ENCODE measurements around the gene STX11. TPM values are rescaled to one million over a fixed set of nuclear protein-coding genes. Genes with fewer than 3 reads are reported as not detected.

The STX11 gene
- total and polyA plus RNA-seq, 10 of the 15 experiments (the other 5 are each of a cell fraction or from before 2014, with no cell fraction given): 0.66 to 38.1 (median 19.8) TPM

GRCh38 chr6:144190080-144190479 lies 39.8 kb downstream of the STX11 start:
- Histone ChIP-seq H3K79me2 (ENCODE audit: control insufficient read depth, insufficient read depth, low read length) (no peaks in the 10 kb centered on the region), H3K9ac (ENCODE audit: control insufficient read depth, insufficient read depth, low read length) (no peak overlapping the region), H3K4me3 (no peak overlapping the region), H3K4me1 (ENCODE audit: control insufficient read depth, insufficient read depth, low read length) (no peaks in the 10 kb centered on the region), H4K20me1 (ENCODE audit: control insufficient read depth, insufficient read depth) (no peaks in the 10 kb centered on the region), H3K27me3 (replicated peaks in 1 of 2; ENCODE audit: control insufficient read depth in 2 of 2, insufficient read depth in 2 of 2, low read length in 1 of 2) (no peaks in the 10 kb centered on the region), H2AFZ (ENCODE audit: control insufficient read depth, low read depth, low read length) (no peak overlapping the region), H3K27ac (ENCODE audit: control insufficient read depth, insufficient read depth) (no peak overlapping the region), H3K36me3 (ENCODE audit: control insufficient read depth in 2 of 2, insufficient read depth in 2 of 2, low read length in 1 of 2) (peaks cover 12 to 18% of the 10 kb centered on the region in 2 experiments; a peak in 3 of 4 replicates), H3K4me2 (ENCODE audit: control insufficient read depth, insufficient read depth) (no peak overlapping the region), H3K9me3 (replicated peaks; ENCODE audit: control insufficient read depth, insufficient read depth, low read length) (no peaks in the 10 kb centered on the region; the same call in 1 of the 3 replicates)
- intact Hi-C loops (cut with micrococcal nuclease; ENCODE audit: unreplicated experiment): no loop called here
- CTCF ChIA-PET: interaction anchor here (1.0 to 1.7 kb wide), 3 partner anchors 9 to 84 kb away, joined by 3 to 5 read pairs (median 4); no protein-coding TSS in a partner anchor
- no peak for TF ChIP-seq FOS (IDR thresholded peaks at IDR 0.05; ENCODE audit: borderline replicate concordance, extremely low read depth, insufficient read length)
- TF ChIP-seq HSF1 (IDR thresholded peaks at IDR 0.05; ENCODE audit: low read depth, low read length): no peak
- no peak for TF ChIP-seq NR2C2 (IDR thresholded peaks at IDR 0.05; ENCODE audit: borderline replicate concordance, control insufficient read depth, insufficient read length, low read depth)
- TF ChIP-seq TCF7 (IDR thresholded peaks at IDR 0.05; ENCODE audit: borderline replicate concordance): no peak
- TF ChIP-seq YY1 (IDR thresholded peaks at IDR 0.05; ENCODE audit: low read depth, low read length): no peak
- TF ChIP-seq TCF3 (IDR thresholded peaks at IDR 0.05; ENCODE audit: borderline replicate concordance, insufficient read depth, low read depth, low read length): no peak
- no peak for TF ChIP-seq GABPA (IDR thresholded peaks at IDR 0.05; ENCODE audit: low read depth)
- no peak for TF ChIP-seq SP1 (IDR thresholded peaks at IDR 0.05; ENCODE audit: low read depth, low read length)
- TF ChIP-seq E2F8 (IDR thresholded peaks at IDR 0.05; ENCODE audit: low read depth, partially characterized antibody): no peak
- TF ChIP-seq IKZF2 (IDR thresholded peaks at IDR 0.05): no peak
- no peak for TF ChIP-seq SMAD1 (IDR thresholded peaks at IDR 0.05; ENCODE audit: low read depth, partially characterized antibody)
- TF ChIP-seq TCF12 (IDR thresholded peaks at IDR 0.05; ENCODE audit: low read depth, low read length): no peak
- no peak for TF ChIP-seq HCFC1 (IDR thresholded peaks at IDR 0.05; ENCODE audit: low read length)
- TF ChIP-seq MTA3 (IDR thresholded peaks at IDR 0.05; ENCODE audit: borderline replicate concordance, low read length): no peak
- in situ Hi-C loops (cut with MboI): no loop called here
- no peak for FAIRE-seq
- POLR2A ChIA-PET: no interaction called here
- SMC1A ChIA-PET (ENCODE audit: uncharacterized antibody, unreplicated experiment): interaction anchor here (0.8 to 3.0 kb wide), 9 partner anchors 9 to 96 kb away, joined by 3 to 12 read pairs (median 3); partner anchors contain the start of gene STX11
- 64% methylated on average over 3 of the region's 3 CpGs for WGBS (ENCODE audit: insufficient coverage, insufficient replicate concordance, low lambda C conversion rate, missing lambda C conversion rate)
- DNase-seq (ENCODE audit: low read depth, low spot score): no peak
- RAD21 ChIA-PET (ENCODE audit: unreplicated experiment): interaction anchor here (1.3 to 2.5 kb wide), 2 partner anchors 60 to 85 kb away, joined by 3 to 9 read pairs; no protein-coding TSS in a partner anchor
- no peak for ATAC-seq
- BruUV-seq (replicated peaks): TSS peak; percentile 9

All from GM12878 (cell line).